ENCODE data around the gene HMCN2. TPM values are rescaled to one million over a fixed set of nuclear protein-coding genes. Genes with fewer than 3 reads are reported as not detected.

The HMCN2 gene
- polyA plus RNA-seq, 1 experiment, result under 0.01 TPM

GRCh38 chr9:130395810-130396435, 130.4 kb downstream of the HMCN2 start:
- ChIA-PET CTCF (no interaction called here), POLR2A (no interaction called here)
- no peak overlapping the region for H3K4me3 ChIP-seq (ENCODE audit: low read depth, low read length)
- no peak overlapping the region for H3K27ac ChIP-seq (ENCODE audit: low read depth, low read length)
- TF ChIP-seq CTCF (IDR thresholded peaks at IDR 0.05; ENCODE audit: low read depth, low read length), result no peak
- H3K9me3 ChIP-seq (ENCODE audit: control insufficient read depth, insufficient read depth, low read length), result no peaks in the 10 kb centered on the region; the same call in 1 of the 2 replicates
- DNase-seq (ENCODE audit: low read depth, low spot score), result no peak
- H3K27me3 ChIP-seq (ENCODE audit: control insufficient read depth, insufficient read depth, low read length), result peaks cover 10% of the 10 kb centered on the region

GRCh38 chr9:130396581-130396980, 131.0 kb downstream of the HMCN2 start:
- Histone ChIP-seq H3K27me3 (ENCODE audit: control insufficient read depth, insufficient read depth, low read length) (peaks cover 10% of the 10 kb centered on the region), H3K4me3 (ENCODE audit: low read depth, low read length) (no peak overlapping the region), H3K27ac (ENCODE audit: low read depth, low read length) (no peak overlapping the region), H3K9me3 (ENCODE audit: control insufficient read depth, insufficient read depth, low read length) (no peaks in the 10 kb centered on the region)
- POLR2A ChIA-PET, result no interaction called here
- CTCF ChIA-PET, result no interaction called here
- TF ChIP-seq CTCF (IDR thresholded peaks at IDR 0.05; ENCODE audit: low read depth, low read length), result no peak
- DNase-seq (ENCODE audit: low read depth, low spot score), result no peak

- H3K4me3 ChIP-seq (ENCODE audit: low read depth, low read length), result no peak overlapping the region
- H3K27ac ChIP-seq (ENCODE audit: low read depth, low read length), result no peak overlapping the region
- no peak for DNase-seq (ENCODE audit: low read depth, low spot score)
- CTCF ChIA-PET, result no interaction called here
- peaks cover 12% of the 10 kb centered on the region for H3K27me3 ChIP-seq (ENCODE audit: control insufficient read depth, insufficient read depth, low read length)
- POLR2A ChIA-PET, result no interaction called here
- no peak for TF ChIP-seq CTCF (IDR thresholded peaks at IDR 0.05; ENCODE audit: low read depth, low read length)
- H3K9me3 ChIP-seq (ENCODE audit: control insufficient read depth, insufficient read depth, low read length), result no peaks in the 10 kb centered on the region
These were observed 133.1 kb downstream of the HMCN2 start for GRCh38 chr9:130398487-130399240.

GRCh38 chr9:130399768-130400167, 134.2 kb downstream of the HMCN2 start:
- DNase-seq (ENCODE audit: low read depth, low spot score), result no peak
- CTCF ChIA-PET, result no interaction called here

More at GRCh38 chr9:130399768-130400167, 134.2 kb downstream of the HMCN2 start:
- Histone ChIP-seq H3K4me3 (ENCODE audit: low read depth, low read length) (no peak overlapping the region), H3K27me3 (ENCODE audit: control insufficient read depth, insufficient read depth, low read length) (peaks cover 12% of the 10 kb centered on the region), H3K9me3 (ENCODE audit: control insufficient read depth, insufficient read depth, low read length) (no peaks in the 10 kb centered on the region), H3K27ac (ENCODE audit: low read depth, low read length) (no peak overlapping the region)
- TF ChIP-seq CTCF (IDR thresholded peaks at IDR 0.05; ENCODE audit: low read depth, low read length), result no peak
- POLR2A ChIA-PET, result no interaction called here

Data from AG04450 (cell line).